ENCODE measurements around the gene PIGQ. TPM values are rescaled to one million over a fixed set of nuclear protein-coding genes. Genes with fewer than 3 reads are reported as not detected.

Gene PIGQ
- total RNA-seq, 1 donor from 2014 or later, result 25.4 TPM

DNA sequence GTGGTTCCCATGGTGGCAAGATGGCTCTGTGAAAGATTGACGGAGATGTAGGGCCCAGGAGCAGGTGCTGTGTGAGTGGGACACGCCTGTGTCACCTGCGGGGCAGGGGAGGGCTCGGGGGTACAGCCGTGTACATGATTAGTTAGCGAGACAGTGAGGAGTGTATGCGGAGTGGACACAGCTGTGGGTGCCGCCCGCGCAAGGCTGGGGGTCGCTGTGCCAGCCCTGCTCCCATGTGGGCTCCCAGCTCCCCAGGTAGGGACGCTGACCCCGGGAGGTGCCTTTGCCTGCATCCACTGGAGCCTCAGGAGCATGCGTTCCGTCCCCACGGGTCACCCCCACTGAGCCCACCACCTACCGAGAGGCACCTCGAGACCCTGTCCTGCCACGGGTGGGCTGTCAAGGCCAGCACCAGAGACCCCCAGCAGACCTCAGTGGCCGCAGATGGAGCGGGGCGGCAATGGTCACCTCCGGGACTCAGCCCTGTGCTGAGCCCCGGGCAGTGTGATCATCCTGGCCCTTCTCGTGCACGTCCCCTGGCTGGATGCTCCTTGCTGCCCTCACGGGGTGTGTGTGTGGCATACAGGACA is 34.8 kb upstream of the PIGQ start:
- DNase-seq, result no peak

- DNase-seq, result no peak
Observed at GRCh38 chr16:535446-536405, 34.0 kb upstream of the PIGQ start.

DNA sequence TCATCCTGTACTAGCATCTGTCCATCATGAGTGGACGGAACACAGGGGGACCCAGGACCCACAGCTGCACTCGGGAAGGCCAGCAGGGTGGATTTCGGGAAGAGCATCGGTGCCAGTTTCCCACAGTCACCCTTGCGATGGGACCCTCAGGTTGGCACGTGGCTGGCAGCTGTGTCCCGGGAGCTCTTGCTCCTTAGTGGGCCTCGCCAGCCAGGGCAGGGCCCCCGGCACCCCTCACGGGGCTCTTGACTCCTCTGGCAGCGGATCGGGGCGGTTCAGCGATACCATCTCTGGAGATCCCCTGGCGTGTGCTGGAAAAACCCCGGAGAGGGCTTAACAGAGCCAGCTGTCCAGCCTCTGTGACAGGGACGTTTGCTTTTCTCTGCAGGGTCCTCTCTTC is 33.0 kb upstream of the PIGQ start:
- DNase-seq, result no peak

DNA sequence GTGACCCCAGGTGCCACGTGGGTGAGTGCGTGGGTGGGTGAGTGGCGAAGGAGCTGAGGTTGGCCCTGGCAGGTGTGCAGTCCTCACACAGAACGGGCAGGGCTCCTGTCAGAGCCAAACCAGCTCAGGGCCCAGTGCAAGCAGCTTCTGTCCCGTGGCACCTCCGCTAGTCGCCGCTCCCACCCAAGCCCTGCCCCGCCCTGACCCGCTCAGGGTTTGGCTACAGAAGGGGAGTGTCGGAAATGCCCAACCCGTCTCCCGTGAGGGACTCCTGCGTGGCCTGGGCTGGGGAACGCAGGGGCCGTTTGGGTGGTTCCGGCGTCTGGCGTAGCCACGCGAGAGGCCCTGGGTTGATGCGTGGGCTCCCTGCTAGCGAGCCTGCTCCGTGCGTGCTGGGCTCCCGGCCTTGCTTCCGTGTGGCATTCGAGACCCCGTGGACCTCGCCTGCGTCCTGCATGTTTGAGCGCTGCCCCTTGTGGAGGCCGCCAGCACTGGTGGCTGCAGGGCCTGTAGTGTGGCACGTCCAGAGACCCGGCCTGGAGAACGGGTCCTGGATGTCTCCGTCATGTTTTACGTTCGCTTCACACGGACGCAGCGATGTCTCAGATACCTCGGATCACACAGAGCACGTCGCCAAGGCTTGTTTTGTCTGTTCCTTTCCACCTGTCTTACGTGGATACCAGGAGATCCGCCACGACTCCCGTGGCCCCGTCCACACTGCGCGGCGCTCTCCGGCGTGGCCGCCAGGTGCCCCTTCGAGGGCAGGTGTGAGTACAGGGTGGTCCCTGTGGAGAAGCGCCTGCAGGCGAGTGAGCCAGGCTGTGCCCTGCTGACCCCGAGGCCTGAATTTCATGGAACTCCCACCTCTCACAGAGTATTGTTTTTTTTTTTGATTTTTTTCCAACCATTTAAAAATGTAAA is 32.1 kb upstream of the PIGQ start:
- DNase-seq, result no peak

GRCh38 chr16:539901-540530 is 29.8 kb upstream of the PIGQ start:
- peak; percentile 30 for DNase-seq

DNA sequence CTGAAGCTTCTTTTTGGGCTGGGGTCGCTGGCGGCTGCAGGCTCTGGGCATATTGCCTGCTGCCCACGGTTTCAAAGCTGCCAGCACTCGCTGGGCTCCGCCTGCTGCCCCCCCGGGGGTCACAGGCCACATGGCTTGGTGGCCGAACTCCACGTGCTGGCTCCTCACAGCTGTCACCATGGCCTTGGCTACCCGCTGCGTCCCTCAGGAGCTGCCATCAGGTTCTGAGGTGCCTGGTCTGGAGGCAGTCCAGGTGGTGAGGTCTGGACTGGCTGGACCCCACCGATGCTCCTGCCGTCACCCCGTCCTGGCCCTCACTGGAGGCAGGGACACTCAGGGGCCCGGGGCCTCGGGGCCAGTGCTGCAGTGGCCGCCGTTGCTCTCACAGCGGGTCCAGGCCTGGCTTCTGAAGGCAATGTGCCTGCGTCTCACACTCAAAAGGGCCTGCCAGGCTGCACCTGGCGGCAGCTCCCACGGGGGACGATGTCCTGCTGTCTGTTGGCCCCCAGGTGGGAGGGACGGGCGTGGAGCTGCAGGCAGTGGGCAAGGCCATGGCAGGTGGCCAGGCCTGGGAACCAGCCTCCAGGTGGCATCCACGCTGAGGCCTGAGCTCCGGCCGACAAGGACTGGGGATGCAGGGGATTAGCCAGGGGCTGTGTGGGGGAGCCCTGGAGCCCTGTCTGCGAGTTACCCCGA is 29.0 kb upstream of the PIGQ start:
- DNase-seq, result no peak

DNA sequence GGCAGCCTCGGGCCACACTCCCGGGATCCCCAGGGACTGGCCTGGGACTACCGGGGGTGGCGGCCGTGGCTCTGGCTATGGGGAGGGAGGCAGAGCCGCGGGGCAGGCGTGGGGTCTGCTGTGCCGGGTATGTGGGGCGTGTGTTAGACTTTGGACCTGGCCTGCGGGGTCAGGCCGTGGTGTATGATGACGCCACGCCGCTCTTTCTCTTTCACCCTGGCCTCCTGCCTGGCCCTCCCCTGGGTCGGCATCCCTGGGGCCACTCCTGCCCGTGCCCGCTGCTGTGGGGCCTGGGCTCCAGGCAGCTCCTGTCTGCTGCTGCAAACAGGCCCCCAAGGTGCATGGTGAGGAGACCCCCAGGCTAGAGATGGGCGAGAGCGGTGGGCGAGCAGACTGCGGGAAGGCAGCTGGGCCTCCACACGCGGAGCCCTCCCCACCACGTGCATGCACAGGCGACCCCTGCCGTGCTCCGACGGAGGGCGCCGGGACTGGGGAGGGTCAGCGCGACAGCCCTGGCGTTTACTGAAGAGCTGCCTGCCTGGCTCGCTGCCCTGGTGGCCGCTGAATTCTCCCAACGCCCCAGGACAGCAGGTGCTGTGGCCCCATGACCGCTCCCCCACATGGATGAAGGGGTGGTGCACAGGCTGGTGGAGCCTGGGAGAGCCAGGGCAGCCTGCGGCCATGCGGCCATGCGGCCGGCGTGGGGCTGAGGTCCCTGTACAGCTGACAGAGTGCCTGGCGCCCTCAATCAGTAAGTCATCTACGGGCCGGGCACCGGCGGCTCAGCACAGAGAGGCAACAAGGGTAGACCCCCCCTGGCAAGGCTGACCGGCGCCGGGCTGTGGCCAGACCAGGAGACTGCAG is 26.2 kb upstream of the PIGQ start:
- DNase-seq, result no peak

DNA sequence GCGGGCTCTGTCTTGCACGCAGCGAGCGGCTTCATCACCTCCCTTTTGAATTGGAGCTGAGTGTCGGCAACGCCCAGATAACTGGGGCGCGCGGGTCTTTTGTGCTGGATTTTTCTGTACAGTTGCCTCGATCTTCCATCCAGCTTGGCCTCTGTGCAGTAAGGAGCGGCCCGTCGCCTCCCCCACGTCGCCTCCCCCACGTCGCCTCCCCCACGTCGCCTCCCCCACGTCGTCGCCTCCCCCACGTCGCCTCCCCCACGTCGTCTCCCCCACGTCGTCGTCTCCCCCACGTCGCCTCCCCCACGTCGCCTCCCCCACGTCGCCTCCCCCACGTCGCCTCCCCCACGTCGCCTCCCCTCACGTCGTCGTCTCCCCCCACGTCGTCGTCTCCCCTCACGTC is 25.3 kb upstream of the PIGQ start:
- DNase-seq, result no peak

- peak; percentile 46 for DNase-seq
Observed at GRCh38 chr16:546909-547770, 22.6 kb upstream of the PIGQ start.

DNA sequence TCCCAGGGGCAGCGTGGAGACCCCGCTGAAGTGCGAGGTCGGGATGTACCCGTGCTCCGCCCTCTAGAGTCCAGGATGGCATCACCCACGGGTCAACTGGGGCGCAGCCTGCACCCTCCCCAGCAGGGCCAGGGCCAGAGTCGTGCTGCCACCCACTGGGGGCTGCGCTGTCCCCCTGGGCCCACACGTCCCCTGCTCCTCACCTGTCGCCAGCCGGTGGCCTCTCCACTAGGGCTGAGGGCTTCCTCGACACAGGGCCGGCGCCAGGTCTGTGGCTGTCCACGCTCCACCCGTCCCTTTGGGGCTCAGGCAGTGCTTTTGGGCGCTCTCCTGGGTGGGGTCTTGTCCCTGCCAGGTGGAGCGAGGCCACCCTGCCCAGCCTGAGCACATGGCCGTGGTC is 21.2 kb upstream of the PIGQ start:
- DNase-seq, result no peak

- no peak for DNase-seq
Observed at GRCh38 chr16:549544-550263, 20.1 kb upstream of the PIGQ start.

- DNase-seq, result no peak
Observed at GRCh38 chr16:551210-551609, 18.6 kb upstream of the PIGQ start.

DNA sequence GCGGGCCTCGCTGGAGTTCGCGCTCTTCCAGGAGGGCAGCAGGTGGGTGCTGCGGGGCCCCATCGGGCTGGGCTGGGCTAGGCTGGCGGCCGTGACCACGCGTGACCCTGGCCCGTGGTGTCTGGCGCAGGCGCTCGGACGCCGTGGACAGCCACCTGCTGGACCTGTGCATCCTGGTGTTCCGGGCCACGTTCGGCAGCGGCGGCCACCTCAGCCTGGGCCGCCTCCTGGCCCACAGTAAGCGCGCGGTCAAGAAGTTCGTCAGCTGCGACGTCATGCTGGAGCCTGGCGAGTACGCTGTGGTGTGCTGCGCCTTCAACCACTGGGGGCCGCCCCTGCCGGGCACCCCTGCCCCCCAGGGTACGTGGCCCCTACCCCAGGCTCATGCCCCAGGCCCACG is 17.6 kb upstream of the PIGQ start:
- DNase-seq, result no peak

- no peak for DNase-seq
Observed at GRCh38 chr16:553601-554296, 16.0 kb upstream of the PIGQ start.

- DNase-seq, result no peak
Observed at GRCh38 chr16:554297-554621, 15.5 kb upstream of the PIGQ start.

GRCh38 chr16:554640-555365 is 15.0 kb upstream of the PIGQ start:
- peak; percentile 62 for DNase-seq

DNA sequence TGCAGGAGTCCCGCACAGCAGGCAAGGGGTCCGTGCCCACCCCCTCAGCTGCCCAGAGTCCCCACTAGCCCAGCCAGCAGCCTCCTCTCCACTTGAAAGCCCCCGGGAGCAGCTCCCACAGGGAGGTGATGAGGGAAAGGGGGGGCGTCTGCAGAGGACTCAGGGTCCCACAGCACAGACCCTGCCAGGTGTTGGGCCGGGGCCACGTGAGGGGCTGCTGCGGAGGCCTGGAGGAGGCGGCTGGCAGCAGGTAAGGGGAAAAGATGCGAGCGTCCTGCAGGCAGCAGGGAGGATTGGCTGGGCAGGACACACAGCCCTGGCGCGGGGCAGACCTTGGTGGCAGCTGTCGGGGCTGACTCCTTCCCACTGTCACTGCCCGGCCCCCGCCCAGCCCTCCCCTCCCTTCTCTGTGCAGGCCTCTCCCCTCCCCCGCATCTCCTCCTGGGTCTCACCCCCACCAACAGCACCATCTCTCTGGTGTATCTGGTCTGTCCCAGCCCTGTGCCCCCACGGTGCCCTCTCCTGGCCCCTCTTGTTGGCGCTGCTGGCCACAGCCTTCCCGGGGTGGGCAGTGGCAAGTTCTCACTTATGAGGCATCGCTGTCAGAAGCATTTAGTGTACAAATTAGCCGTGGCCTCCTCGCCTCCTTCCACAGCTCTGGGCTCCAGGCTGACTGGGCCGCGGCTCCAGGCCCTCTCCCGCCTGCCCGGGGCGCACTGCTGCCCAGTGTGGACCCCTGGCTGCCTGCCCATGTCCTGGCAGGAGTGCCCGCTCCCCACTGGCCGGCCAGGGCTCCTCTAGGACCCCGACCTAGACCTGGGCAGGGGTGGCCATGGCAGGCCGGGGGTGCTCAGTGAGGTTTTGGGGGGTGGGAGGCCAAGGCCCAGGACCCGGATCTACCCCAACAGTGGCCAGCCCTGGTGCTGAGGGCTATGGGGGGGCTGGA is 14.0 kb upstream of the PIGQ start:
- DNase-seq, result no peak

All from dermis blood vessel endothelial cell (primary cell).